Activated naive CD8-positive, alpha-beta T cell (primary cell): ENCODE results near the gene MAPK8.

ENCODE experiments used
- H3K27ac Mint-ChIP-seq: one replicate; pipeline ENCODE4 v1.8.0; 2021; ENCODE audit warnings: mixed read lengths
- H3K27me3 Mint-ChIP-seq: one replicate; pipeline ENCODE4 v1.8.0; 2021; ENCODE audit warnings: mixed read lengths
- H3K36me3 Mint-ChIP-seq: one replicate; pipeline ENCODE4 v1.8.0; 2021; ENCODE audit warnings: mixed read lengths
- H3K4me1 Mint-ChIP-seq: one replicate; pipeline ENCODE4 v1.8.0; 2021; ENCODE audit warnings: low read depth, mixed read lengths
- H3K4me3 Mint-ChIP-seq: one replicate; pipeline ENCODE4 v1.8.0; 2021; ENCODE audit warnings: mild to moderate bottlenecking, mixed read lengths
- H3K9me3 Mint-ChIP-seq: one replicate; pipeline ENCODE4 v1.8.0; 2021; ENCODE audit warnings: low read depth, mixed read lengths

MAPK8 gene

DNA sequence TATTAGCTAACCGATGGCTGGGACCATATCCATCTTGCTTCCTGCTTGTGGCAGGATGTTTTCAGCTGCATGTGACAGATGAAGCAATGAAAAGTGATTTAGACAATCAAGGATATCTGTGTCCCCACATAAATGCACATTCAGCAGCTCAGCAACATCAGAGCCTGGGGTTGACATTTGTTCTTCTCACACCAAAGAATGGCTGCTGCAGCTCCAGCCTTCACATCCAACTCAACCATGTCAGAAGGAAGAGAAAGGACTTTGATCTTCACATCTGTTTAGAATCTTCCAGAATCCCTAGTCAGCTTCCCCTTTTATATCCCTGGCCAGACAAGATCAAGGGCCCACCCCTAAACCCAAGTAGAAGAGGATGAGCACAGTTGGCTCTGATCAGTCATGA is 20.1 kb upstream of the MAPK8 start:
- Mint-ChIP-seq H3K27ac (no peak overlapping the region), H3K9me3 (peaks cover 8% of the 10 kb centered on the region), H3K27me3 (peaks cover 5% of the 10 kb centered on the region), H3K4me3 (no peak overlapping the region), H3K4me1 (peaks cover 5% of the 10 kb centered on the region), H3K36me3 (no peaks in the 10 kb centered on the region)

DNA sequence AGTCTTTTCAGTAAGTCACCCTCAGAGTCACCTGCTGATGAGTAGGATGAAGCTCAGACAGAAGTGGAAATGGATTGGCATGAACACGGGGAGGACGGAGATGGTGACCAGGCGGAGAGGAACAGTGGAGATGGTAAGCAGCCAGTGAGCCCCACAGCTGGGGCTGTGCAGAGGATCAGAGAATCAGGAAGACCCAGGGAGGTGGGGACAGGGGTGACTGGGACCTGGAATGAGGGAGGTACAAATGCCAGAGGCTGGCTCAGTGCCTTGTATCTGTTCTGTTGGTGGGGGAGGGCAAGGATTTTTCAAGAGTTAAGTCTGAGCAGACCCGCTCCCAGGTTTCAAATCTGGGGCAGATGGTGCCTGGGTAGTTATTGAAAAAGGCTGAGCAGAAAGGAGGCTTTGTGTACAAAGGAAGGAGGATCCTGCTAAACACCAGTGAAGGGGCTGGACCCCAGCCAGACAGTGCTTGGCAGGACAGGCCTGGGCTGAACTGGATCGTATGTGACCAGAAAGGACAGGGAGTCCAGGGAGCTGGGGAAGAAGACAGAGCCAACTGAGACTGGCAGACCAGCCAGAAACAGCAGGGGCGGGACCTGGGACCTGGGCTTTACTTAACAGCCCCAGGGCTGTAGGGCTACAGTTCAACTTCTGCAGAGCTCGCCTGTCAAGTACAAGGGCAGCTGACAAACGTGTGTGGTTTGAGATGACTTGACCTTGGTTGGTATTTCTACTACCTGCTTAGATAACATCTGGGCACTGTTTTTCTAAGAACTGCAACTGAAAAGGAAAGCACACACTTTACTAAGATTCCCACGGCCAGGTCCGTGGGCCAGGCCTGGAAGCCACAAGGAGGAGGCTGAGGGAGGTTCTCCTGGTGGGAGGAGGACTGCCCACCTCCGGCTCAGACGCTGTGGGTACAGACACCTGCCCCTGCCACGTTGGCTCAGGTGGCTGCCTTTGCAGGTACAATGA is 18.8 kb upstream of the MAPK8 start:
- no peak overlapping the region for H3K27ac Mint-ChIP-seq
- peaks cover 7% of the 10 kb centered on the region for H3K9me3 Mint-ChIP-seq

DNA sequence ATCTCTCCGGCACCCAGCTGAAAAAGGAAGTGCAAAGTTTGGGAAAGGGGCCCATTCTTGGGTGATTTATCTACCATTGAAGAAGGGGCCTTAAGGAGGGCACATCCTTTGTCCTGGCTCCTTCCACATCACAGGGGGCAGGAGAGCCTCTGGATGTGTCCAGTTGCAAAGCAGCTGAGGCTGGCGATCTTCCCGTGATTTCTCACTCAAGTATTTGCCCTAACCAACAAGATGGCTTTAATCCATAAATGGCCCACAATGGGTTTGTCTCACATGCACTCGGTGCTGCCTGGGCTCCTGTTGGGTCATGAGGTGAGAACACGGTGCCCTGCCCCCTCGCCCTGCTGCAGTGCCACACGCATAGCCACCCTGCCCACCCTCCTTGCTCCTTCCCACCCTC is 17.8 kb upstream of the MAPK8 start:
- H3K9me3 Mint-ChIP-seq: peaks cover 5% of the 10 kb centered on the region
- H3K27ac Mint-ChIP-seq: no peak overlapping the region
- H3K4me1 Mint-ChIP-seq: peaks cover 5% of the 10 kb centered on the region

More for the DNA sequence above, 18.8 kb upstream of the MAPK8 start:
- Mint-ChIP-seq H3K4me3 (no peak overlapping the region), H3K36me3 (no peaks in the 10 kb centered on the region), H3K4me1 (peaks cover 5% of the 10 kb centered on the region), H3K27me3 (peaks cover 5% of the 10 kb centered on the region)

DNA sequence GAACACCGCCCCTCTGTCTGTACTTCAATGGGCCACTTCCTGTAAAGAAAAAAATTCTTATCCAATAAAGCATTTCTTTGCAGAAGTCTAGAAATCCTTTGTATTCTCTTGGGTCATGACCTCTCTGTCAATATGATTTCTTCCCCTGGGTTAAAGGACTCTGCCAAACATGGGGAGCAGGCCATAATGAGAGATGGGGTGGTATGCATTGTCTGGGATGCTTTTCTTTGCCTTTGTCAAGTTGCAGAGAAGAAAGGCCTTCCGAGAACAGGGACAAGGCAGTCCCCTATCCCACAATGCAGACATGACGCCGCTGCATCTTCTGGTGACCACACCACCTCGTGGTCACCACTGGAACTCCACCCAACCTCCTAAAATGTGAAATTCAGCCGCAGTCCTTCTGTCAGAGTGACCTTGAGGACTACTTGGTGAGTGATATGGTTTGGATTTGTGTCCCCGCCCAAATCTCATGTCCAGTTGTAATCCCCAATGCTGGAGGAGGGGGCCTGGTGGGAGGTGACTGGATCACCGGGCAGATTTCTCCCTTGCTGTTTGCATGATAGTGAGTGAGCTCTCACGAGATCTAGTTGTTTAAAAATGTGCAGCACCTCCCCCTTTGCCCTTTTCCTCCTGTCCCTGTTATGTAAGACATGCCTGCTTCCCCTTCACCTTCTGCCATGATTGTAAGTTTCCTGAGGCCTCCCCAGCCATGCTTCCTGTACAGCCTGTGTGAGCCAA is 16.8 kb upstream of the MAPK8 start:
- H3K4me3 Mint-ChIP-seq: no peak overlapping the region

More for the DNA sequence above, 17.8 kb upstream of the MAPK8 start:
- H3K4me3 Mint-ChIP-seq: no peak overlapping the region
- H3K36me3 Mint-ChIP-seq: no peaks in the 10 kb centered on the region
- peaks cover 5% of the 10 kb centered on the region for H3K27me3 Mint-ChIP-seq

DNA sequence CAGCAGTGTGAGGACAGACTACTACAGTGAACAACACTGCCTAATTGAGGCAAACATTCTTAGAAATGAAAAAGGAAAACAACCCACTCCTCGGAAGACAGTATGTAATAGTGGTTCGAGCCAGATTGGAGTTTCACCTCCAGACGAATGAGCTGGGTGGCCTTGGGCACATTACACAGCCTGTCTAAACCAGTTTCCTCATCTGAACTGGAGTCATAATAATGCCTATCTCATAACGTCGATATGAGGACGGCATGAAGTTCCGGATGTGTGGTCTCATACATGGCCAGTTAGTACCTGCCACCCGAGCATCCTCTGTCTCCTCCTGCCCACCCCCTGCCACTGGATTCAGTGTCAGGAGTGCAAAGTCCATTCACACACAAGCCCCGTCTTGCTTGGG is 16.2 kb upstream of the MAPK8 start:
- Mint-ChIP-seq H3K4me1 (peaks cover 5% of the 10 kb centered on the region), H3K9me3 (no peaks in the 10 kb centered on the region), H3K27me3 (peaks cover 2% of the 10 kb centered on the region), H3K27ac (no peak overlapping the region), H3K36me3 (no peaks in the 10 kb centered on the region), H3K4me3 (no peak overlapping the region)

More for the DNA sequence above, 16.8 kb upstream of the MAPK8 start:
- Mint-ChIP-seq H3K36me3 (no peaks in the 10 kb centered on the region), H3K27me3 (peaks cover 5% of the 10 kb centered on the region), H3K27ac (no peak overlapping the region), H3K4me1 (peaks cover 5% of the 10 kb centered on the region), H3K9me3 (no peaks in the 10 kb centered on the region)

DNA sequence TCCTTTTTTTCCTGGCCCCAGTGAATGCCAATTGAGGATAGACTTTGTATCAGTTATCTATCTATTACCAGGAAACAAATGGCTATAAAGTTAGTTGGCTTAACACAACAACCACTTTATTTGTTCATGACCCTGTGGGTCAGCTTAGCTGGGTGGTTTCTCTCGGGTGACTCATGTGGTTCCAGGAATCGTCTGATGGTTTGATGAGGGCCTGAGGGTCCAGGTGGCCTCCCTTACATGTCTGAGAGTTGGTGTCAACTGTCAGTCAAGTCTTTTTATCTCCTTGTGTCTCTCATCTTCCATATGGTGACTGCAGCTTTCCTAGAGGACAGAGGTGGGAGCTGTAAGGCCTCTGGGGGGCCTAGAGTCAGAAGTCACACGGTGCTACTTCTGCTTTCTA is 15.3 kb upstream of the MAPK8 start:
- Mint-ChIP-seq H3K27ac (no peak overlapping the region), H3K9me3 (no peaks in the 10 kb centered on the region), H3K4me3 (no peak overlapping the region), H3K36me3 (no peaks in the 10 kb centered on the region), H3K27me3 (peaks cover 2% of the 10 kb centered on the region), H3K4me1 (peaks cover 5% of the 10 kb centered on the region)

DNA sequence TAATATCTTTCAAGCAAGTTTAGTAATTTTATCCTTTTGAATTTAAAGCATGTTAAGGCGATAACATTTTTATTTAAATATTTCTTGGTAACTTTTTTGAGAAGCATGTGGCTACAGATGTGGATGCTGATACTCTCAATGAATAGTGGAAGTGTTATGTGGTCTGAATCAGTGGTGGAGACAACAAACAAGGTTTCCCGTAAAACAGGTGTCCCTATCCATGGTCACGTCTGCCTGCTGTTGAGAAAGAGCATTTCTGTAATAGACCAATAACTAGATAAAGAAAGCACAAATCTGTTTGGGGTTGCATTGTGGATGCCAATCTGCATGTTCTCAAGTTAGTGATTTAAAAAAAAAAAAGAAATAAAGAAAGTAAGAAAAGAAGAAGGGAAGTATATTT is 13.9 kb upstream of the MAPK8 start:
- Mint-ChIP-seq H3K27ac (no peak overlapping the region), H3K4me1 (peaks cover 5% of the 10 kb centered on the region), H3K9me3 (no peaks in the 10 kb centered on the region), H3K36me3 (no peaks in the 10 kb centered on the region), H3K27me3 (no peaks in the 10 kb centered on the region), H3K4me3 (no peak overlapping the region)

DNA sequence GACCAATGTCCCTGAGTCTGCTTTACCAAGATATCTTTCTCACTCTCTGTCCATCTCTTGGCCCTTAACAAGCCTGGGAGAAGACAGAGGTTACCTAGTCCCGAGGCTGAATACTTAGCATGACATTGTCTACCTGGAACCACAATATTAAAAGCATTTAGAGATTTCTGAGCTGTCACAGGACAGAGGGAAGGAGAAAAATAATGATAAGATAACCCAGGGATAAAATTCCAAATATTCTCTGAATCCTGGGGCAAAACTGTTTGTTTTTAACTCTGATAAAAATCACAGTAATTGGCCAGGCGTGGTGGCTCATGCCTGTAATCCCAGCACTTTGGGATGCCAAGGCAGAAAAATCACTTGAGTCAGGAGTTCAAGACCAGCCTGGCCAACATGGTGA is 12.0 kb upstream of the MAPK8 start:
- Mint-ChIP-seq H3K4me3 (no peak overlapping the region), H3K36me3 (no peaks in the 10 kb centered on the region), H3K27ac (no peak overlapping the region), H3K4me1 (peaks cover 2% of the 10 kb centered on the region), H3K27me3 (no peaks in the 10 kb centered on the region), H3K9me3 (no peaks in the 10 kb centered on the region)

DNA sequence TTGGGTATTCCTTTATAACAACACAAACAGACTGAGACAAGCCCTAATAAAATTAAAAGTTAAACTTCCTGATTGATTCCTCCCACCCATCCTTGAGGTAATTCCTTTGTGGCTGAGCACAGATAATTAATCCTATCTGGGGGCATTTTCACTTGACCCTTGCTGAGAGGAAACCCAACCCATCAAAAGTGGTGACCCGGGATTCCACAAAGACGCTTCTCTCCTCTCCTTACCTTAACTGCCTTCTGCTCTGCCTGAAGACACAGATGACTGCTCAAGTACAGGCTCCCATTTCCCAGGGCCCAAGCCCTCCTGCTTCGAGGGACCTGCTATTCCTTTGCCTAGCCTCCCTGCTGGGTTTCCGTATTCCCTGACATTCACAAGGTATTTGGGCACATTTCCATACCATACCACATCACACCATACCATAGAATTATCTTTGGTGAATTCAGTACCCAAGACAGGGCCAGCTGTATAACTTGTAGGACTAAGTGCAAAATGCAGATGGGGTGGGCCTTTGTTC is 9.8 kb upstream of the MAPK8 start:
- Mint-ChIP-seq H3K27ac (no peak overlapping the region), H3K27me3 (no peaks in the 10 kb centered on the region), H3K4me3 (no peak overlapping the region), H3K9me3 (no peaks in the 10 kb centered on the region), H3K4me1 (no peaks in the 10 kb centered on the region), H3K36me3 (no peaks in the 10 kb centered on the region)

DNA sequence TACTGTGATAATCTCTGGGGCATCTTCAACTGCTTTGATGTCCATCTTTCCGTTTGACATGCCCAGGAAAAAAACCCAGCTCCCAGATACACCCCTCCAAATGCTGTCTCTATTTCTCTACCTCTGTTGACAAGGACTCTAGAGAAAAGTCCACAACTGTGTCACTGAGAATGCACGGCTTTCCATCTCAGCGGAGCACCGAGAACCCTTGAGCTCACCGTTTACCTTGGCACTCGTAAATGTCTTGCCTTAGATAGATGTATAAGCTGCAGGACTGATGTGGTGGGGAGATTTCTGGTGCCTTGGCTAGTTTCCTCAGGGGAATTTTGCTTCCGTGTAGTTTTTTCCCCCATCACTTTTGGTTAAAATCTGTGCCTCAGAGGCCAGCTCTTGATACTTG is 7.4 kb upstream of the MAPK8 start:
- H3K27ac Mint-ChIP-seq: no peak overlapping the region
- no peaks in the 10 kb centered on the region for H3K36me3 Mint-ChIP-seq
- H3K27me3 Mint-ChIP-seq: no peaks in the 10 kb centered on the region
- H3K4me3 Mint-ChIP-seq: no peak overlapping the region
- H3K9me3 Mint-ChIP-seq: no peaks in the 10 kb centered on the region
- no peaks in the 10 kb centered on the region for H3K4me1 Mint-ChIP-seq

DNA sequence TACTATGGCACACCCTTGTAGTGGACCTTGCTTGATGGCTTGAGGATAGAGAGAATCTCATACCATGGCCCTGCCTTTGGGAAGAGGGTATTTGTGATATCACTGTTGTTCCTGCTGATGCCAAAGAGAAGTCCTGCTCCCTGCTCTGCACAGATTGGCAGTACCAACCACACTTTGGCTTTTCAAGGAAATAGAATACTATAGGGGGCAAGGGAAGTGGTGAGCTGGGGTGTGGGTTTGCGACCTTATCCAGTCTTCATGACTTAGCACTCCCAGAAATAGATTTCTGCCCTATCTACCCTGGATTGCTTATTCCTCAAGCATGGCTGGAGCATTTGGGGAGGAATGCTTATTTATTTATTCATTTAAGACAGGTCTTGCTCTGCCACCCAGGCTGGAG is 6.8 kb upstream of the MAPK8 start:
- no peak overlapping the region for H3K27ac Mint-ChIP-seq
- no peaks in the 10 kb centered on the region for H3K27me3 Mint-ChIP-seq
- H3K4me3 Mint-ChIP-seq: no peak overlapping the region
- no peaks in the 10 kb centered on the region for H3K9me3 Mint-ChIP-seq
- H3K36me3 Mint-ChIP-seq: no peaks in the 10 kb centered on the region
- H3K4me1 Mint-ChIP-seq: no peaks in the 10 kb centered on the region

DNA sequence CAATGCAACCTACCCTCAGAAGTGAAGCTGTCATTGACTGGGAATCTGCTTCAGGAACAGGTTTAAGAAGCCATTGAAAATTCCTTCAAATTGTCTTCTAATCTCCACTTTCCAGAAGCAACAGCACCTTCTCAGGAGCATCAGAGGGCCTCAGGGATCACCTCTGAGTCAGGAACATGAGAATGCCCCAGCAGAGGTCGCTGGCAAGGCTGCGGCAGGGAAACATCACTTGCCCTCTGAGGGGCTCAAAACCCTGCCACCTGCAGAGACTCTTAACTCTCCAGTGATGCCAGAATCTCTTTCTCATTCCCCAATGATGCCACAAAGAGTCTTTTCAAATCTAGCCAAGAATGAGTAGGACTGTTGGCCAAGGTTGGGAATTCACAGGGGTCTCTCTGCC is 5.9 kb upstream of the MAPK8 start:
- Mint-ChIP-seq H3K36me3 (no peaks in the 10 kb centered on the region), H3K9me3 (no peaks in the 10 kb centered on the region), H3K4me1 (no peaks in the 10 kb centered on the region), H3K4me3 (no peak overlapping the region), H3K27ac (no peak overlapping the region), H3K27me3 (no peaks in the 10 kb centered on the region)

DNA sequence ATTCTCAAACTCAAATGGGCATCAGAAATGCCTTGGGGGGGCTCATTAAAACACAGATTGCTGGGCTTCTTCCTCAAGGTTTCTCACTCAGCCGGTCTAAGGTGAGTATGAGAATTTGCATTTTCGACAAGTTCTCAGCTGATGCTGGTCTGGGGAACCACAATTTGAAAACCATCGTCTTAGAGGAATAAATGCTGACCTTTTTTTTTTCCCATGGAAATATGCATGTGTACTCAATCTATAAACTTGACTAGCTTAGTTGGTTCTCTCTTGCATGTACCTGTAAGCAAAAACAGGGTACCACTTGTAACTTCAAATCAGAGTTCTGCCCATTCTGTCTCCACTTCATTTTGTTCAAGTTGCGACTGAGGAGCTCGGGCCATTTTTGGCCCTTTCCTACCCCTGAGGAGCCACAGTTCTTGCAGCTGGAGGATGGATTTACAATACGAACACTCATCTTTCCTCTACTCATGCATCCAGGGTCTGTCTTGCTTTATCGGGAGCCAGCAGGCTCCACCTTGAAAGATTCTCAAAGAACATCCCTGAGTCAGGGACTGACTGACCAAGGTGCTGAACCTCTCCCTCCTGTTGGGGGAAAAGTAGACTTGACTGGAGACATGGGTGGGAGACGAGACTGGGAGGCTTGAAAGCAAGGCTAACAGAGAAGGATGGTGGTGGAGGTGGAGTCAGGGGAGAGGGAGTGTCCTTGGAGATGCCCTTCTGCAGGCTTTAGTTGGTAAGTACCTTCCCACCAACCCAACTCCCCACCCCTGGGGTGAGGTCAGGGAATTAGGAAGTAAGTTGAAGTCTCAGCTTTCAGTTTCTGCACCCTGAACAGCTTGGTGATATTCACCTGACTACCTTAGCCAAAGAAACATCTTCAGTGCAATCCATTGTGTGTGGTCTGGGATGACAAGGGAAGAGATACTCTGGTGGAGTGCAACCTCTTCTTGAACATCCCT is 3.7 kb upstream of the MAPK8 start:
- peaks cover 12% of the 10 kb centered on the region for H3K4me1 Mint-ChIP-seq
- H3K4me3 Mint-ChIP-seq: no peak overlapping the region
- no peaks in the 10 kb centered on the region for H3K36me3 Mint-ChIP-seq
- H3K27me3 Mint-ChIP-seq: no peaks in the 10 kb centered on the region
- H3K9me3 Mint-ChIP-seq: peaks cover 2% of the 10 kb centered on the region
- no peak overlapping the region for H3K27ac Mint-ChIP-seq

DNA sequence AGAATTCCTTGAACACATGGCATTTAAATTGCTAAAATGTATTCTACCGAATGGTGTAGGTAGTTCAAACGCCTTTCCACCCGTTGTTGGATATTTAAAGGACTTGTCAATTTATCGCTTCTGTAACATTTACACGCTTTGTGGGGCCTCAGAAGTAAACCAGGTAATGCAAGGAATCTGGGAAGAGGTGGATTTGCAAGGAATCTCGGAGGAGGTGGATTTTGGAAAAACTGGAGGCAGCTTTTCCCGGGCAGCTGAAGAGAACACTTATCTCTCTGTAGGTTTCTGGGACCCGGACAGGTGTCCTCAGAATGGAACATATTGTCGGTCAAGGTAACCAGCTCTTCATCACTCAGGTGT is 592 bp upstream of the MAPK8 start:
- H3K36me3 Mint-ChIP-seq: no peaks in the 10 kb centered on the region
- peak overlapping the region; percentile 82 for H3K27ac Mint-ChIP-seq
- H3K4me1 Mint-ChIP-seq: peaks cover 31% of the 10 kb centered on the region
- H3K9me3 Mint-ChIP-seq: peaks cover 2% of the 10 kb centered on the region
- no peaks in the 10 kb centered on the region for H3K27me3 Mint-ChIP-seq
- H3K4me3 Mint-ChIP-seq: peak overlapping the region; percentile 85
